IPS DF 6.9 (cell line): ENCODE results near the gene STAB2.

Experiments
- DNase-seq: peaks from one replicate; pipeline ENCODE4 v3.0.0-alpha.2; 2013; ENCODE audit warnings: low read depth, low spot score
- H3K27ac ChIP-seq: one replicate; pipeline ENCODE4 v1.5.1; 2013; ENCODE audit warnings: low read length, control low read depth
- H3K27me3 ChIP-seq: 2 replicates; pipeline ENCODE4 v1.6.1; 2013; ENCODE audit warnings: mild to moderate bottlenecking, low read length; ENCODE audit not compliant: control insufficient read depth, insufficient read depth
- H3K36me3 ChIP-seq: 2 replicates; pipeline ENCODE4 v1.6.1; 2013; ENCODE audit warnings: low read length; ENCODE audit not compliant: control insufficient read depth, insufficient read depth
- H3K4me1 ChIP-seq: 2 replicates; pipeline ENCODE4 v1.6.1; 2013; ENCODE audit warnings: low read length; ENCODE audit not compliant: control insufficient read depth, insufficient read depth
- H3K4me3 ChIP-seq: 2 replicates; pipeline ENCODE4 v1.5.1; 2013; ENCODE audit warnings: mild to moderate bottlenecking, low read length
- H3K9me3 ChIP-seq: 2 replicates; pipeline ENCODE4 v1.6.1; 2013; ENCODE audit warnings: low read length, inconsistent platforms; ENCODE audit not compliant: control insufficient read depth, insufficient read depth
- WGBS: extraction: QIAGEN DNeasy Blood & Tissue Kit; methylation state at CpG from one replicate; pipeline ENCODE4 v1.1.7; 2013; ENCODE audit warnings: mixed read lengths, missing lambda C conversion rate; ENCODE audit not compliant: insufficient read length, insufficient coverage; 5-methylcytosine and 5-hydroxymethylcytosine counted together

STAB2 gene

GRCh38 chr12:103758310-103759089 lies 171.4 kb downstream of the STAB2 start:
- no CpG with 5 or more reads among the region's 10 CpGs for WGBS
- H3K27me3 ChIP-seq = no peaks in the 10 kb centered on the region
- H3K9me3 ChIP-seq = no peaks in the 10 kb centered on the region
- DNase-seq = no peak
- H3K27ac ChIP-seq = no peak overlapping the region
- H3K4me1 ChIP-seq = 0 out of 2 replicates have a peak, but pooled peaks cover 1% of the 10 kb centered on the region
- H3K36me3 ChIP-seq = no peaks in the 10 kb centered on the region
- H3K4me3 ChIP-seq = no peak overlapping the region

- Histone ChIP-seq H3K36me3 (no peaks in the 10 kb centered on the region), H3K9me3 (no peaks in the 10 kb centered on the region), H3K4me1 (0 out of 2 replicates have a peak, but pooled peaks cover 1% of the 10 kb centered on the region), H3K27me3 (no peaks in the 10 kb centered on the region), H3K4me3 (no peak overlapping the region), H3K27ac (no peak overlapping the region)
- DNase-seq = no peak
- no CpG with 5 or more reads among the region's 5 CpGs for WGBS
Observed at GRCh38 chr12:103762473-103762872, 175.4 kb downstream of the STAB2 start.

GRCh38 chr12:103765322-103765721 lies 178.2 kb downstream of the STAB2 start:
- peaks cover 9% of the 10 kb centered on the region for H3K4me1 ChIP-seq
- no peak overlapping the region for H3K27ac ChIP-seq
- H3K36me3 ChIP-seq = no peaks in the 10 kb centered on the region
- H3K4me3 ChIP-seq = no peak overlapping the region
- no peaks in the 10 kb centered on the region for H3K9me3 ChIP-seq
- no CpG with 5 or more reads among the region's 5 CpGs for WGBS
- H3K27me3 ChIP-seq = no peaks in the 10 kb centered on the region
- DNase-seq = no peak

DNA sequence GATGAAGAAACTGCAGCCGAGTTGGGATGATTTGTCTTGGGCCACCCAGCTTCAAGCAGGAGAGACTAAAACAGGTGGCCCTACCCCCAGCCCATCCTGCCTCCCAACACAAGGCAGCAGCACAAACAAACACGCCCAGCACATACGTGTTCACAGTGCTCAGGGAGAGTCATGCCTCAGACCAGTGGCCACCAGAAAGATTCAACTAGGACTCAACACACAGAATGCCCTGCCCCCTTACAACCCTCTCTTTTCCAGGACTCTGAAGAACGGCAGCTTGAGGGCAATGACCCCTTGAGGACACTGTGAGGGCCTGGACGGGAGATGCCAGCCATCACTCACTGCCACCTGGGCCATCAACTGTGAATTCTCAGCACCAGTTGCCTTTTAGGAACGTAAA lies 179.0 kb downstream of the STAB2 start:
- Histone ChIP-seq H3K4me1 (peaks cover 9% of the 10 kb centered on the region), H3K9me3 (no peaks in the 10 kb centered on the region), H3K36me3 (no peaks in the 10 kb centered on the region), H3K27ac (no peak overlapping the region), H3K27me3 (no peaks in the 10 kb centered on the region), H3K4me3 (no peak overlapping the region)
- DNase-seq = no peak
- WGBS = no CpG with 5 or more reads among the region's 6 CpGs

DNA sequence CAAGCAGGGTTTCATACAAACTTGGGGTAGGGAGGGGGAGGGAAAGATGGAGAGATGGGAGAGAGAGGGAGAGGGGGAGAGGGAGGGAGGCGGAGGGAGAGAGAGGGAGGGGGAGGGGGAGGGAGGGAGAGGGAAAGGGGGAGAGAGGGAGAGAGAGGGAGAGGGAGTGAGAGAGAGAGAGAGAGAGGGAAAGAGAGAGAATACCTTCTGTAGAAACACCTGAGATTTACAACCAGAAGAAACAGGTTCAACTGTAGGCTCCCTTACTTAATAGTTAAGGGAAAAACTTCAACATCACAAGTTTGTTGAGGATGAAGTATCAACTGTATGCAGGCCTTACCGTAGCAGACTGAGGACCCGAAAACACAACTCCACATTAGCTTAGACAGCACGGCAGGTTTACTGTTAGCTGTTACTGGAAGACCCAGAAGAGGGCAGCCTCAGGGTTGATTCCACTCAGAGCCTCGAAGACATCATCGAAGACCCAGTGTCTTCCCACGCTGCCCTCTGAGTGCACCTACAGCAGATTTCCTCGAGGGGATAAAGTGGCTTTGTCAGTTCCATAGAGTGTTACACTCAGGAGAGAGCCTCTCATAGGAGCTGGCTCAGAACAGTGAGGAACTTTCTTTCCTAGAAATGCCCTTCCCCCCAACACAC lies 181.5 kb downstream of the STAB2 start:
- WGBS = 60% methylated on average over 1 of the region's 8 CpGs
- H3K36me3 ChIP-seq = no peaks in the 10 kb centered on the region
- no peak overlapping the region for H3K27ac ChIP-seq

DNA sequence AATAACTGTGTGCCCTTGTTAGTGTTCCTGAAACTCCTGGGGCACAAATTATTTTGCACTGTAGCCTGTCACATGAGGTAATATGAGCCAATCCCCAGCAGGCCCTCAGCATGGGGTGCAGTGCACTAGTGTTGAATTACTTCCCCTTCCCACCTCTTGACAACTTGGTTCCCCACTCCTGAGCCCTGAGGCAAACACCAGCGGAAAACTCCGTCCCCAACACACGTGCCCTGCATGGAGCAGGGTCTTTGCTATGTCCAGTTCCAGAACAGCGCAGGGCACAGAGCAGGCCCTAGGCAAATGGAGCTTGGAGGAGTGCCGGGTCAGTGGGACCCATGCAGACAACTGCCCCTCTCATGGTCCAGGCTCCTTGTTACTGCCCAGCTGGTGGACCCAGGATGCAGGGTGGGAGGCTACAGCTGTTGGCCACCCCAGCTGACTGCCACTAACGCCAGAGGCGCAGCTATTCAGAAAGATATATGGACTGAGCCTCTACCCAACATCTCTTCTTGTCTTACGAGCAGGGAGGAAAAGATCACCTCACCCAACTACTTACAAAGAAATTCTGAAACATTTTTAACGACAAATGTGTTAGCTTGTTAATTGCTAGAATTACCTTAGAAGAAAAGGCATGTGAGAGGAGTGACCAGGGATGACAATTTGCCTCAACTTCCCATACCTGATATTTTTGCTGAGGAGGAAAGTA lies 182.3 kb downstream of the STAB2 start:
- no peak for DNase-seq
- H3K36me3 ChIP-seq = no peaks in the 10 kb centered on the region
- WGBS = no CpG with 5 or more reads among the region's 9 CpGs
- H3K27ac ChIP-seq = no peak overlapping the region
- no peaks in the 10 kb centered on the region for H3K27me3 ChIP-seq
- peaks cover 9% of the 10 kb centered on the region for H3K4me1 ChIP-seq
- H3K4me3 ChIP-seq = no peak overlapping the region
- no peaks in the 10 kb centered on the region for H3K9me3 ChIP-seq

More for the DNA sequence above, 181.5 kb downstream of the STAB2 start:
- Histone ChIP-seq H3K27me3 (no peaks in the 10 kb centered on the region), H3K9me3 (no peaks in the 10 kb centered on the region), H3K4me1 (peaks cover 9% of the 10 kb centered on the region), H3K4me3 (no peak overlapping the region)
- DNase-seq = no peak

DNA sequence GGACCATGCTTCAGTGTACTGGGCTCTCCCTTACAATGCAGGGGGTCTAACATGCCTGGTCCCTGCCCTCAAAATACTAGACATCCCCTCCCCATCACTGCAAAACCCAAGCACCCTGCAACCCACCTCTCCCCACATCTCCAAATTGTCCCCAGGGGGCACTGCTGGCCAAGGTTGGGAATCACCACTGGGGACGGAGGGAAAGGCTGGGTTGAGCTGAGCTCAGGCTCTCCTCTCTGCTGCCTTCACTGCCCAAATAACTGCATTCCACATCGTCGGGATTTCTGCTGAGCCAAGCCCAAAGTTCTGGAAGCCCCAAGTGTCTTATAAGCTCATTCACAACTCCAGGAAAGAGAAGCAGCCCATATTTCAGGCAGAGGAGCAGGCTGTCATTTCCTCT lies 184.4 kb downstream of the STAB2 start:
- H3K36me3 ChIP-seq = no peaks in the 10 kb centered on the region
- no CpG with 5 or more reads among the region's 3 CpGs for WGBS
- H3K4me3 ChIP-seq = no peak overlapping the region
- no peaks in the 10 kb centered on the region for H3K9me3 ChIP-seq
- H3K27me3 ChIP-seq = no peaks in the 10 kb centered on the region
- H3K27ac ChIP-seq = no peak overlapping the region
- DNase-seq = no peak
- peaks cover 9% of the 10 kb centered on the region for H3K4me1 ChIP-seq

DNA sequence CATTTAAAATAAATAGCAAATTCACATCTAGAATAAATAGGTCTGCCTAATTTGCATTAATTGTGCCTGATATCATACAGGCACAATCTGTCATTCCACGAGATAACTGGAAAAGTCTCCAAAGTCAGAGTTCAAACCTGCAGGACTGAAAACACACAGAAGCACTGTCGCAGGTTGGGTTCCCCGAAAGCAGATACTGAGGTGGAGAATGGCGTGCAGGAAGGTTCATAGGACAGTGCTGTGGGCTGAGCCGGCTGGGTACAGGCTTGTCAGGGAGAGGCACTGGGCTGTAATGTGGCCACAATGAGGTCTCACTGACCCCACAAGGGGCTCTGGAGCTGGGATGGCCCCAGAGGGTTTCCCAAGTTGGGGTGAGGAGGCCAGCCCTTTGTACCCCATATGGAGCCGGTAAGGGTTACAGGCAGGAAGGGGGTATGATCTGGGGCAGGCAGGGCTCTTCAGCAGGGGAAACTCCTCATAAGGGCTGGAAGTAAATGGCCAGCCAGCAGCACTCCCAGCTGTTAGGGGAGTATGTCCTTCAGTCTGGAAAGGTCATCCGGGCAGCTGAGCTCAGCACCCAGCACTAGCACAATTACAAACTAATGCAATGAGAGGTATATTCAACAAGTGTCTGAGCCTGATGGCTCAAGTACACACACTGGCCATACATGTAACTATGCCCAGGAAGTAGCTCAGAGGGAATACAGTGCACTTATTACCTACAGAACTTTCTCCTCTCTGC lies 185.5 kb downstream of the STAB2 start:
- H3K9me3 ChIP-seq = no peaks in the 10 kb centered on the region
- H3K27ac ChIP-seq = no peak overlapping the region
- peaks cover 9% of the 10 kb centered on the region for H3K4me1 ChIP-seq
- H3K36me3 ChIP-seq = 0 out of 2 replicates have a peak, but pooled peaks cover 2% of the 10 kb centered on the region
- H3K27me3 ChIP-seq = no peaks in the 10 kb centered on the region
- WGBS = no CpG with 5 or more reads among the region's 7 CpGs
- no peak overlapping the region for H3K4me3 ChIP-seq
- DNase-seq = no peak

DNA sequence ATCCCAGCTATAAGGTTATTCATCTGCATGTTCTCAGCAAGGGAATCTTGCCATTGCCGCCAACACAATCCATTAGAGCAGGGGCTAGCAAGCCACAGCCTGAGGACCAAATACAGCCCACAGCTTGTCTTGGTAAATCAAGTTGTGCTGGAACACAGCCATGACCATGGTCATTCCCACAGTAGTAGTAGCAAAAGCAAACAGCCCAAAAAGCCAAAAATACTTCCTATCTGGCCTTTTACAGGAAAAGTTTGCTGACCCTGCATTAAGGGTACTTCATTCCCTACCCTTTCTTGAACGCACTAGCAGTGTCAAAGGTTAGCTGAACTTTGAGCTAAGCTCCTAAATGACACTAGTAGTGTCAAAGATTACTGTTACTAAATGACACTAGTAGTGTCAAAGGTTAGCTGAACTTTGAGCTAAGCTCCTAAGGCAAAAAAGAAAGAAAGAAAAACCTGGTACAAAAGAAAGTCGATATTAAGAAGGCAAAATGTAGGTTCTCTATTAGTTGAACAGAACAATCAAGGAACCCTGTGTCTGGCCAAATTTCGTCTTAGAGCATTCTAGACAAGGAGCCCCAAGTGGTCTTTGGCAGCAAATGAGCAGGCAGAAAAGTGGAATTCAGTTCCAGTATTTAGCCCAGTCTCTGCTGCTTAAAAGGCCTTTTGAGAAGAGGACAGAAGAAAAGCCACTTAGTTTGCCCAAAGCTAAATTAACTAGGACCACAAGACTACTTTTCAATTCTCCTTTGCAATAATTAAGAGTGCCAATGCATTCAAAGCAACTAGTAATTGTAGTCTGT lies 186.2 kb downstream of the STAB2 start:
- no peak for DNase-seq
- Histone ChIP-seq H3K27me3 (no peaks in the 10 kb centered on the region), H3K36me3 (0 out of 2 replicates have a peak, but pooled peaks cover 5% of the 10 kb centered on the region), H3K4me3 (no peak overlapping the region), H3K27ac (no peak overlapping the region), H3K4me1 (peaks cover 9% of the 10 kb centered on the region), H3K9me3 (no peaks in the 10 kb centered on the region)
- WGBS = no CpG with 5 or more reads among the region's 4 CpGs
